K562 (cell line): ENCODE measurements around the gene NPDC1. TPM values are rescaled to one million over a fixed set of nuclear protein-coding genes. Genes with fewer than 3 reads are reported as not detected.

ENCODE experiments used
- IFI16 ChIP-seq: fragments of 250-450 bp; sonication (Bioruptor Pico); IDR thresholded peaks from 2 replicates; pipeline ENCODE4 v2.1.2; 2022; ENCODE audit warnings: mild to moderate bottlenecking, inconsistent platforms
- ZBTB1 ChIP-seq: sonication (generic); formaldehyde crosslinking; IDR thresholded peaks from 2 replicates; pipeline ENCODE4 v1.8.1; 2023; ENCODE audit warnings: missing genetic modification reagents, low read depth, mild to moderate bottlenecking, borderline replicate concordance
- polyA plus RNA-seq, 8 experiments: library from polyadenylated mRNA; depleted of rRNA in 4 of 8; stranded (reverse) in 5 of 8; unstranded in 3 of 8; fragments of >200 nt; fragmentation: Nextera tagmentation in 2 of 8; fragmentation: Illumina TruSeq in 1 of 8; extraction: Ambion mirVana in 2 of 8; extraction: Trizol in 1 of 8; gene quantifications; 2 replicates each; pipeline versions ENCODE4 v1.2.1 to v1.2.3, GENCODE V29; 2011 to 2014; ENCODE audit warnings: inconsistent platforms in 1 of 8, missing spikeins in 1 of 8
- total RNA-seq, 7 experiments: library from RNA; depleted of rRNA in 6 of 7; stranded (reverse); fragments of >200 nt in 6 of 7; fragmentation: Illumina TruSeq in 2 of 7; extraction: Trizol in 2 of 7; gene quantifications; 2 replicates each; pipeline versions ENCODE4 v1.2.1 to v1.2.3, GENCODE V29; 2011 to 2021; ENCODE audit warnings: low replicate concordance in 1 of 7
- TF ChIP-seq, protein P1 (sequence below), 2 experiments: fragments of 450-650 bp; IDR thresholded peaks; 2 replicates each; pipeline ENCODE4 v1.6.1; 2018; ENCODE audit warnings: mild to moderate bottlenecking in 2 of 2, low read depth in 1 of 2; ENCODE audit not compliant: partially characterized antibody in 2 of 2
- TF ChIP-seq, protein P2 (sequence below): fragments of 450-650 bp; IDR thresholded peaks from 2 replicates; pipeline ENCODE4 v1.6.1; 2016; ENCODE audit warnings: borderline replicate concordance
- TF ChIP-seq, protein P3 (sequence below): sonication (generic); formaldehyde crosslinking; IDR thresholded peaks from 2 replicates; pipeline ENCODE4 v1.8.0; 2022; ENCODE audit warnings: missing genetic modification reagents, mild to moderate bottlenecking, moderate library complexity, borderline replicate concordance
- TF ChIP-seq, protein P4 (sequence below), 2 experiments: IDR thresholded peaks; 2 replicates each; pipeline ENCODE4 v1.6.1; 2011; ENCODE audit warnings: borderline replicate concordance in 1 of 2, control low read depth in 1 of 2, low read depth in 1 of 2, low read length in 1 of 2, mild to moderate bottlenecking in 1 of 2, mixed read lengths in 1 of 2, moderate library complexity in 1 of 2; ENCODE audit not compliant: insufficient read depth in 1 of 2, insufficient read length in 1 of 2, poor library complexity in 1 of 2, severe bottlenecking in 1 of 2; ENCODE audit errors: extremely low read depth in 1 of 2

The NPDC1 gene
- total and polyA plus RNA-seq, 9 of the 15 experiments (the other 6 are each of a cell fraction or from before 2014, with no cell fraction given), result 0.06 to 2.1 (median 0.53) TPM; not detected in 3

DNA sequence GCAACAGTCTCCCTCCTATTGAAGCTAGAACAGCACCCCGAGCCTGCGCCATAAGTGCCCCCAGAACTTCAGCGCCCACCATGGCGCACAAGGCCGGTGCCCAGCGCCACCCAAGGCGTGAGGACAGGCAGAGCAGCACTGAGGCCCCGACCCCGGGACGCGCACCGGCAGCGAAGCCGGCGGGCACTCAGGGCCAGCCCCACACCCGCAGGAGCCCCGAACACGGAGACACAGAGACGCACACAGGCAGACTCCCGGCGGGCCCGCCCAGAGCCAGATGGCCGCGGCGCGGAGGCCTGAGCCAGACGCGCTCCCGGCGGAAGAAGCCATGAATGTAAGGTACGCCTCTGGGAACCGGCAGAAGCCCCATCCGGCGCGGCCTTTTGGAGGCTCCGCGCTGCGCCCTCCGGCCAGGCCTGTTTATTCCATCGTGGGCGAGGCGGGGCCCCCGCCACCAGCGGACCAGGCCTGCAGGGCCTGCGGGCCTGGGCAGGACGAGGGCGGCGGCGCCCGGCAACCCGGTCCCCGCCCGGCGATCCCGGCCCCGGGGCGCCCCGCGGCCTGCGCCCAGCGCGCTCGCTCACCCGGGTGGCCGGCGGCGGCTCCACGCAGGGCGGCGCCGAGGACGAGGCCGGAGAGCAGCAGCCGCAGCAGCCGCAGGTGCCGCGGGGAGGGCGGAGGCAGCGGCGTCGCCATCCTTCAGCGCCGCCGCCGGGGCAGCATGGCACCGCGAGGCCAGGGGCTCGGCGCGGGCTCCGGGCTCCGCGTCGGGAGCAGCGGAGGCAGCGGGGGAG lies 486 bp downstream of the NPDC1 start (continued):
- TF ChIP-seq, protein P1, sequence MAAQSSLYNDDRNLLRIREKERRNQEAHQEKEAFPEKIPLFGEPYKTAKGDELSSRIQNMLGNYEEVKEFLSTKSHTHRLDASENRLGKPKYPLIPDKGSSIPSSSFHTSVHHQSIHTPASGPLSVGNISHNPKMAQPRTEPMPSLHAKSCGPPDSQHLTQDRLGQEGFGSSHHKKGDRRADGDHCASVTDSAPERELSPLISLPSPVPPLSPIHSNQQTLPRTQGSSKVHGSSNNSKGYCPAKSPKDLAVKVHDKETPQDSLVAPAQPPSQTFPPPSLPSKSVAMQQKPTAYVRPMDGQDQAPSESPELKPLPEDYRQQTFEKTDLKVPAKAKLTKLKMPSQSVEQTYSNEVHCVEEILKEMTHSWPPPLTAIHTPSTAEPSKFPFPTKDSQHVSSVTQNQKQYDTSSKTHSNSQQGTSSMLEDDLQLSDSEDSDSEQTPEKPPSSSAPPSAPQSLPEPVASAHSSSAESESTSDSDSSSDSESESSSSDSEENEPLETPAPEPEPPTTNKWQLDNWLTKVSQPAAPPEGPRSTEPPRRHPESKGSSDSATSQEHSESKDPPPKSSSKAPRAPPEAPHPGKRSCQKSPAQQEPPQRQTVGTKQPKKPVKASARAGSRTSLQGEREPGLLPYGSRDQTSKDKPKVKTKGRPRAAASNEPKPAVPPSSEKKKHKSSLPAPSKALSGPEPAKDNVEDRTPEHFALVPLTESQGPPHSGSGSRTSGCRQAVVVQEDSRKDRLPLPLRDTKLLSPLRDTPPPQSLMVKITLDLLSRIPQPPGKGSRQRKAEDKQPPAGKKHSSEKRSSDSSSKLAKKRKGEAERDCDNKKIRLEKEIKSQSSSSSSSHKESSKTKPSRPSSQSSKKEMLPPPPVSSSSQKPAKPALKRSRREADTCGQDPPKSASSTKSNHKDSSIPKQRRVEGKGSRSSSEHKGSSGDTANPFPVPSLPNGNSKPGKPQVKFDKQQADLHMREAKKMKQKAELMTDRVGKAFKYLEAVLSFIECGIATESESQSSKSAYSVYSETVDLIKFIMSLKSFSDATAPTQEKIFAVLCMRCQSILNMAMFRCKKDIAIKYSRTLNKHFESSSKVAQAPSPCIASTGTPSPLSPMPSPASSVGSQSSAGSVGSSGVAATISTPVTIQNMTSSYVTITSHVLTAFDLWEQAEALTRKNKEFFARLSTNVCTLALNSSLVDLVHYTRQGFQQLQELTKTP (IDR thresholded peaks at IDR 0.05; ENCODE audit: low read depth in 1 of 2, partially characterized antibody in 2 of 2), result no peak
- TF ChIP-seq, protein P2, sequence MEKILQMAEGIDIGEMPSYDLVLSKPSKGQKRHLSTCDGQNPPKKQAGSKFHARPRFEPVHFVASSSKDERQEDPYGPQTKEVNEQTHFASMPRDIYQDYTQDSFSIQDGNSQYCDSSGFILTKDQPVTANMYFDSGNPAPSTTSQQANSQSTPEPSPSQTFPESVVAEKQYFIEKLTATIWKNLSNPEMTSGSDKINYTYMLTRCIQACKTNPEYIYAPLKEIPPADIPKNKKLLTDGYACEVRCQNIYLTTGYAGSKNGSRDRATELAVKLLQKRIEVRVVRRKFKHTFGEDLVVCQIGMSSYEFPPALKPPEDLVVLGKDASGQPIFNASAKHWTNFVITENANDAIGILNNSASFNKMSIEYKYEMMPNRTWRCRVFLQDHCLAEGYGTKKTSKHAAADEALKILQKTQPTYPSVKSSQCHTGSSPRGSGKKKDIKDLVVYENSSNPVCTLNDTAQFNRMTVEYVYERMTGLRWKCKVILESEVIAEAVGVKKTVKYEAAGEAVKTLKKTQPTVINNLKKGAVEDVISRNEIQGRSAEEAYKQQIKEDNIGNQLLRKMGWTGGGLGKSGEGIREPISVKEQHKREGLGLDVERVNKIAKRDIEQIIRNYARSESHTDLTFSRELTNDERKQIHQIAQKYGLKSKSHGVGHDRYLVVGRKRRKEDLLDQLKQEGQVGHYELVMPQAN, result no peak
- TF ChIP-seq ZBTB1 (CRISPR knock-in tag), result 0 out of 2 replicates have a peak, but pooled peaks have one; percentile 41
- TF ChIP-seq, protein P3, sequence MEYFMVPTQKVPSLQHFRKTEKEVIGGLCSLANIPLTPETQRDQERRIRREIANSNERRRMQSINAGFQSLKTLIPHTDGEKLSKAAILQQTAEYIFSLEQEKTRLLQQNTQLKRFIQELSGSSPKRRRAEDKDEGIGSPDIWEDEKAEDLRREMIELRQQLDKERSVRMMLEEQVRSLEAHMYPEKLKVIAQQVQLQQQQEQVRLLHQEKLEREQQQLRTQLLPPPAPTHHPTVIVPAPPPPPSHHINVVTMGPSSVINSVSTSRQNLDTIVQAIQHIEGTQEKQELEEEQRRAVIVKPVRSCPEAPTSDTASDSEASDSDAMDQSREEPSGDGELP, result peak; percentile 42; the same call in 1 of the 2 replicates
- TF ChIP-seq, protein P4, sequence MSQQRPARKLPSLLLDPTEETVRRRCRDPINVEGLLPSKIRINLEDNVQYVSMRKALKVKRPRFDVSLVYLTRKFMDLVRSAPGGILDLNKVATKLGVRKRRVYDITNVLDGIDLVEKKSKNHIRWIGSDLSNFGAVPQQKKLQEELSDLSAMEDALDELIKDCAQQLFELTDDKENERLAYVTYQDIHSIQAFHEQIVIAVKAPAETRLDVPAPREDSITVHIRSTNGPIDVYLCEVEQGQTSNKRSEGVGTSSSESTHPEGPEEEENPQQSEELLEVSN (IDR thresholded peaks at IDR 0.05; ENCODE audit: borderline replicate concordance in 1 of 2, extremely low read depth in 1 of 2, insufficient read depth in 1 of 2, insufficient read length in 1 of 2, low read depth in 1 of 2, low read length in 1 of 2, poor library complexity in 1 of 2, severe bottlenecking in 1 of 2), result peak in 1 of 2 experiments; percentile 24
- no peak for TF ChIP-seq IFI16 (CRISPR knock-in tag)
